GM18526 (cell line): Measurements from ENCODE around the gene INSC.

Source experiments
- POLR2A ChIP-seq: IDR thresholded peaks from 3 replicates; pipeline ENCODE4 v1.6.1; 2011; ENCODE audit not compliant: insufficient read length; ENCODE audit errors: extremely low read depth

INSC gene

DNA sequence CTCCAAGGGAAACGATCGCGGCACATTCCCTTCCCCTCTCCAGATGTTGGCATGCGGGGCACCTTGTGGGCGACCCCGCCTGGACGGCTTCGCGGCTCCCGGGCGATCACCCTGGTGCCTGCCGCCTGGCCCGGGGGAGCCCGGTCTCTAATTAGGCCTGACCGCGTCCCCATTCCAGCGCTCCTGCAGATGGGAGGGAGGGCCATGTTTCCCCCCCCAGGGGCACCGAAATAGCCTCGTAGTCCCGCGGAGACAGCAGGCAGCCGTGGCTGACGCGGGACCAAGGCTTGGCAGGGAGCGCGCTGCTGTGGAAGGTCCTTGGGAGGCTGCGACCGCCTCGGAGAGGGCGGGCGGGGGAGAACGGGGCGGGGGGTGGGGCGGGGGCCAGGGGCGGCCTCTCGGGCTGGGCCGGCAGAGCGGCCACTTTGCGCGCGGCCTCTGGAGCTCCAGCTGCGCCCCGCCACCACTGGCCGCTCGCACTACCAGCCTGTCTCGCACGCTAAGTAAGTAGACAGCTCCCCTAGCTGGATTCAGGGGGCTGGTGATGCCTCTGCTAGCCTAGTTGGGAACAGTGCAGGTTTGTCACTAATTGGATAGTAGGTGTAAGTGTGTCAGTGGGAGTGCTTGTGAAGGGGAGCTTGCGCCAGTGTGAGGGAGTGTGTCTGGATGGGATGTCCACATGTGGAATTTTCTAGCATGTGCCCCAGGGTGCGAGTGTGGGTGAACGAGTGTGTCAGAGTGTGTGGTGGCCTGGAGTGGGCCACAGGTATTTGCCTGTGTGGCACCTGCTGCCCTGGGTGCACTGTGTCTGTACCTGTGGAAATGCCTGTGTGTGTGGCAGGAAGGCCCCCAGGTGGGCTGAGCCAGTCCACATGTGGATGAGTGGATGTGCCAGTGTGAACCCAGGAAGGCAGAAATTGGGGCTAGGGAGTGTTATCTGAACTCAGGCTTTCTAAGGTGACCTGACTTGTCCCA is at the start of gene INSC:
Gene INSC (plus strand): TSS at position 423 of the 975 bp plus-strand sequence. CDS start 34,252 bp downstream, outside the sequence.
- TF ChIP-seq POLR2A = no peak

GRCh38 chr11:15071556-15072255 is 43.0 kb upstream of the INSC start:
- no peak for TF ChIP-seq POLR2A

- TF ChIP-seq POLR2A = no peak
These were observed 42.1 kb upstream of the INSC start for GRCh38 chr11:15072551-15073143.

- TF ChIP-seq POLR2A = no peak
These were observed 41.1 kb upstream of the INSC start, which contains the start of gene CALCB for GRCh38 chr11:15073361-15074205. Gene CALCB (plus strand): TSS chr11:15073593. CDS start chr11:15074719, 1,126 bp downstream.

DNA sequence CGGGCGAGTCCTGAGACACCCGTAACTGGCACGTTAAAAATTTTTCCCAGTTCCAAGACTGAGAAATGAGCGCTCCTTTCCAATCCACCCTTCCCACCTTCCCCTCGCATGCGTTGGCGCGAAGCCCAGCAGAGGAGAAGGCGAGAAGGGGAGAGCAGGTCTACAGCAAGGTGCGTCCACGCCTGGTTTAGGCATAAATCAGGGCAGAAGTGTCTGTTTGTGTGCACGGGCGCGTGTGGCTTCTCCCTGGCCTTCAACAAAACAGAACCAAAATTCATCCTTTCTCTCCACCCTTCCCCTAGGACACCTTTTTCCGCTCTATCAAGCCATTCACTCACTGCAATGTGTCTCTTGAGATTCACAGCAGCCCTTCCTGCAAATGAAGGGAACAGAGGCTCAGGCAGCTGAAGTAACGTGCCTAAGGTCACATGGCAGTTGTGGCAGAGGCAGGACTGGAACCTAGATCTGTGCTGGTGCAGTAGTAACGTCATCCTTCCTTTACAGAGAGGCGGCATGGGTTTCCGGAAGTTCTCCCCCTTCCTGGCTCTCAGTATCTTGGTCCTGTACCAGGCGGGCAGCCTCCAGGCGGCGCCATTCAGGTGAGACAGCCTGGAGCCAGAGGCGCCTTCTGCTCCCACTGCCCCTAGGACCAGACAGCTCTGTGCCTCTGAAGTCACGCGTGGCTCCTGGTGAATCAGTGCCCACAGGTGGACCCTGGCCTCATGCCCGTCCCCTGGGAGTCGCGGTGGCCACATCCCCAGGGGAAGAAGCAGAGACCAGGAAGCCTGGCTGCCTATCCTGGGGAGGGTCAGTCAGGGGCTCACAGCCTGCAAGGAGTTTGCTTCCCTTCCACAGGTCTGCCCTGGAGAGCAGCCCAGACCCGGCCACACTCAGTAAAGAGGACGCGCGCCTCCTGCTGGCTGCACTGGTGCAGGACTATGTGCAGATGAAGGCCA is 40.2 kb upstream of the INSC start:
- no peak for TF ChIP-seq POLR2A

DNA sequence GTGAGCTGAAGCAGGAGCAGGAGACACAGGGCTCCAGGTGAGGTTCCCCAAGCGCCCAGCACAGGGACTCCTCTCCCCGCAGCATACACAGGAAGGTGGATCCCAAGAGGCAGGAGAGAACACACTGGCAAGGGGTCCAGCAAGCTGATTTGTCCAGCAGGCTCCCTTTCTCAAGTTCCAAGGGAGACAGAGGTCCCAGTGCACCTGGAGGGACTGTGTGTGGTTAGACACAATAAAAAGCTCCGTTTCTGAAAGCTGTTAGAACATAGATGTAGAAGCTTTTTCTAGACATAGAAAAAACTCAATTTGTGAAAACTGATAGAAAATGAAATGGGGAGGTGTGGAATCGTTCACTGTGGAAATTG is 39.6 kb upstream of the INSC start:
- no peak for TF ChIP-seq POLR2A

DNA sequence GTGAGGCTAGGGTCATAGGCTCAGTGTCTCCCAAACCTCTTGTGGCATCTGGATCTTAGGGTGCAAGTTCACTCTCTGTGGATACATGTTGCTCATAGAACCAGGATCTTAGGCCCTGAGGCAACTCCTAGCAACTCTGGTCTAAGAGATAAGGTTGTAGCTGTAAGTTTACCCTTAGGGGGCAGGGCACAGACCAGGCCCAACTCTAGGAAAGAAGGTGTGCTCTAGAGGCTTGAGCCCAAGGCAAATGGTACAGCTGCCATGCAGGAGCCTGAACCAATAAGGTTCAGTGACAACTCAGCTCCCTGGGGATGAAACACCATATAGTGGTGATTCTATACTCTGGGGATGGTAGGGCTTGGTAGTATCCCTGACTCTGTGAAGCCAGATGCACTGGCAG is 23.5 kb upstream of the INSC start:
- no peak for TF ChIP-seq POLR2A

GRCh38 chr11:15091625-15092024 is 23.1 kb upstream of the INSC start:
- no peak for TF ChIP-seq POLR2A

DNA sequence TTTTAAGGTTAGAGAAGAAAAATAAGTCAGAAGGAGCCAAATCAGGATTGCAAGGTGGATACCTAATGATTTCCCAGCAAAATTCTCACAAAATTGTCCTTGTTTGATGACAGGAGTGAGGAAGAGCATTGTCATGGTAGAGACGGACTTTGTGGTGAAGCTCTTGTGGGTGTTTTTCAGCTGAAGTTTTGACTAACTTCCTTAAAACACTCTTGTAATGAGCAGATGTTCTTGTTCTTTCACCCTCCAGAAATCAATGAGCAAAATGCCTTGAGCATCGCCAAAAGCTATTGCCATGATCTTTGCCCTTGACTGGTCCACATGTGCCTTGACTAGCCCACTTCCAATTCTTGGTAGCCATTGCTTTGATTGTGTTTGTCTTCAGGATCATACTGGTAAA is 21.3 kb upstream of the INSC start:
- no peak for TF ChIP-seq POLR2A

- TF ChIP-seq POLR2A = no peak
These were observed 18.9 kb upstream of the INSC start for GRCh38 chr11:15095736-15096228.

GRCh38 chr11:15097411-15097810 is 17.3 kb upstream of the INSC start:
- TF ChIP-seq POLR2A = no peak

- TF ChIP-seq POLR2A = no peak
These were observed 15.5 kb upstream of the INSC start for GRCh38 chr11:15099267-15099666.

- no peak for TF ChIP-seq POLR2A
These were observed 13.5 kb upstream of the INSC start for GRCh38 chr11:15101072-15101709.
